Thyroid gland (tissue), 4 donors: ENCODE measurements around the gene SLC24A3. TPM values are rescaled to one million over a fixed set of nuclear protein-coding genes. Genes with fewer than 3 reads are reported as not detected.

Experiments
- DNase-seq, 2 donors: peaks; one replicate each; pipeline ENCODE4 v3.0.0-alpha.2; 2019
- H3K27ac ChIP-seq, 3 donors: fragments of 200-600 bp; sonication (generic); 1 replicate in 2 of 3; 2 replicates in 1 of 3; pipeline ENCODE4 v1.5.1; 2016 to 2019; ENCODE audit warnings: mild to moderate bottlenecking in 1 of 3, moderate library complexity in 1 of 3
- H3K27me3 ChIP-seq: fragments of 200-600 bp; sonication (generic); one replicate; pipeline ENCODE4 v1.5.1; 2019
- H3K36me3 ChIP-seq, 2 donors: fragments of 200-600 bp; sonication (generic); one replicate each; pipeline ENCODE4 v1.5.1; 2016 to 2019
- H3K4me1 ChIP-seq, 2 donors: fragments of 200-600 bp; sonication (generic); one replicate each; pipeline ENCODE4 v1.5.1; 2017 to 2019
- H3K4me3 ChIP-seq, 3 donors: fragments of 200-600 bp; sonication (generic); replicated peaks in 1 of 3; 1 replicate in 2 of 3; 2 replicates in 1 of 3; pipeline ENCODE4 v1.5.1; 2016; ENCODE audit warnings: mild to moderate bottlenecking in 1 of 3
- H3K9me3 ChIP-seq: fragments of 200-600 bp; sonication (generic); one replicate; pipeline ENCODE4 v1.5.1; 2017
- POLR2A ChIP-seq, 2 donors: fragments of 450-650 bp; IDR thresholded peaks; one replicate each; pipeline ENCODE4 v1.6.1; 2017; ENCODE audit warnings: antibody characterized with exemption in 2 of 2, mild to moderate bottlenecking in 2 of 2, moderate library complexity in 1 of 2
- WGBS, 2 donors: methylation state at CpG; one replicate each; pipeline ENCODE4 v1.1.5; 2017; 5-methylcytosine and 5-hydroxymethylcytosine counted together
- intact Hi-C: fragments of 100-400 bp; cut with DNase I; formaldehyde crosslinking; loops from one replicate; pipeline ENCODE4 v1.15.1; 2023
- total RNA-seq, 4 donors: library from RNA; depleted of rRNA; stranded (reverse); fragments of >200 nt; gene quantifications; one replicate each; pipeline ENCODE4 v1.2.3, GENCODE V29; 2016
- TF ChIP-seq, protein P1 (sequence below), 6 experiments: fragments of 200-600 bp in 3 of 6; fragments of 450-650 bp in 3 of 6; sonication (generic) in 3 of 6; IDR thresholded peaks; one replicate each; pipeline ENCODE4 v1.5.1; 2016 to 2019; ENCODE audit warnings: antibody characterized with exemption in 6 of 6, mild to moderate bottlenecking in 2 of 6, inconsistent platforms in 1 of 6, moderate library complexity in 1 of 6

The SLC24A3 gene
- total RNA-seq, 4 donors from 2014 or later, result 4.0 to 8.1 (median 6.3) TPM

DNA sequence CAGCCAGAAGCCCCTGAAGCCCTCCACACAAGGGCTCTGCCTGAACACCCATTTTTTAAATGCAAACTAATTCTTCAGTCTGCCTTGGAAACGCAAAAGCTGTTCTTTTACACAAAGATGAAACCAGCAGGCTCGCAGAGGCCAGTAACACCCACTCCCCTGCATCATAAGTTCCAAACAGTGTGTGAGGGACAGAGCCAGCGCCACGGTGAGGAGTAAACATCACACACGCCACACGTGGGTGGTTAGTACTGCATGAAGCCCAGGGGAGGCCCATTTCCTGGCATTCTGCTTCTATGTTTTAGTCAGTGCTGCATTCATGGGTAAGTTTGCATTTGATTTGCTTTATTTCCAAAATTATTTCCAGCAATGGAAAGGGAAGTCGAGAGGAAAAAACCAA lies 327.9 kb downstream of the SLC24A3 start:
- Histone ChIP-seq H3K27ac (no peak overlapping the region), H3K4me3 (no peak overlapping the region), H3K9me3 (no peaks in the 10 kb centered on the region), H3K4me1 (no peaks in the 10 kb centered on the region), H3K36me3 (no peaks in the 10 kb centered on the region), H3K27me3 (no peaks in the 10 kb centered on the region)
- intact Hi-C loops, result no loop called here
- TF ChIP-seq POLR2A (IDR thresholded peaks at IDR 0.05), result no peak
- TF ChIP-seq, protein P1, sequence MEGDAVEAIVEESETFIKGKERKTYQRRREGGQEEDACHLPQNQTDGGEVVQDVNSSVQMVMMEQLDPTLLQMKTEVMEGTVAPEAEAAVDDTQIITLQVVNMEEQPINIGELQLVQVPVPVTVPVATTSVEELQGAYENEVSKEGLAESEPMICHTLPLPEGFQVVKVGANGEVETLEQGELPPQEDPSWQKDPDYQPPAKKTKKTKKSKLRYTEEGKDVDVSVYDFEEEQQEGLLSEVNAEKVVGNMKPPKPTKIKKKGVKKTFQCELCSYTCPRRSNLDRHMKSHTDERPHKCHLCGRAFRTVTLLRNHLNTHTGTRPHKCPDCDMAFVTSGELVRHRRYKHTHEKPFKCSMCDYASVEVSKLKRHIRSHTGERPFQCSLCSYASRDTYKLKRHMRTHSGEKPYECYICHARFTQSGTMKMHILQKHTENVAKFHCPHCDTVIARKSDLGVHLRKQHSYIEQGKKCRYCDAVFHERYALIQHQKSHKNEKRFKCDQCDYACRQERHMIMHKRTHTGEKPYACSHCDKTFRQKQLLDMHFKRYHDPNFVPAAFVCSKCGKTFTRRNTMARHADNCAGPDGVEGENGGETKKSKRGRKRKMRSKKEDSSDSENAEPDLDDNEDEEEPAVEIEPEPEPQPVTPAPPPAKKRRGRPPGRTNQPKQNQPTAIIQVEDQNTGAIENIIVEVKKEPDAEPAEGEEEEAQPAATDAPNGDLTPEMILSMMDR (IDR thresholded peaks at IDR 0.05), result no peak
- 53 to 61% methylated on average over 7 of the region's 7 CpGs for WGBS, 2 donors
- DNase-seq, result no peak

DNA sequence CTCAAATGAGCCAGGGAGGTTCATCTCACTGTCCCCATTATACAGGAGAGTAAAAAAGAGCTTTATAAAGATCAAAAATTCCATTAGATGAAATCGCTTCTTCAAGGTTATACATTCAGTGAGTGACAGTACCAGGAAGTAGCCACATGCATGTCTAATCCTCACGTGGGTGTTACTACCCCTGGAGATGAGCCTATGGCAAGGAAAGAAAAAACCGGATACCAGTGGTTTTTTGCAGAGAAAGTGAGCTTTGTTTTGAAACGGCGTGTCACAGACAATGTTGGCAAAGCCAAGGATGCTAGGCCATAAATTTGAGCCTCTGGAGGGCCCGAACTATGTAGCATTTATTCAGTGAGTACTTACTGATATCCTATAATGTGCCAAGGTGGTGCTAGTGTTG lies 330.7 kb downstream of the SLC24A3 start:
- no peak overlapping the region for H3K27ac ChIP-seq
- H3K36me3 ChIP-seq, result no peaks in the 10 kb centered on the region
- 93 to 97% methylated on average over 6 of the region's 6 CpGs for WGBS, 2 donors
- no peak overlapping the region for H3K4me3 ChIP-seq
- DNase-seq, result no peak
- H3K4me1 ChIP-seq, result no peaks in the 10 kb centered on the region
- H3K27me3 ChIP-seq, result no peaks in the 10 kb centered on the region
- intact Hi-C loops, result no loop called here
- no peak for TF ChIP-seq POLR2A (IDR thresholded peaks at IDR 0.05)
- TF ChIP-seq, protein P1 (IDR thresholded peaks at IDR 0.05), result no peak
- H3K9me3 ChIP-seq, result no peaks in the 10 kb centered on the region

DNA sequence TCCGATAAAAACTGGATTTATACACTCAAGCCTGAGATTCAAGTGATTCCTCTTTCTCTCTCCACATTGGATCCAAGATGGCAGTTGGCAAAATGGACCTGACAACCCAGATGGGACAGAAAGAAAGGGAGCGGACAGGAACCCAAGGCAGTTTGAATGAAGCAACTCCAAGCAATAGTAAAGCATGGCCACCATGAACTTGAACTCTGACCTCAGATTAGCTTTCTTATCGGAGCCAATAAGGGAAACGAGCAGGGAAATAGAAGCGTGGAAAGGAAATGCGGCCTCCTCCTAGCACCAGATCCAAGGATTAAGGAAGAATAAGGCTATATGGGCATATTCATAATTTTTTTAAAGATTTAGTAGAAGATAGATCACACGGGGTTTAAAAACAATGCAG lies 332.2 kb downstream of the SLC24A3 start:
- WGBS, 2 donors, result 91 to 92% methylated on average over 7 of the region's 7 CpGs
- TF ChIP-seq, protein P1 (IDR thresholded peaks at IDR 0.05), result no peak
- TF ChIP-seq POLR2A (IDR thresholded peaks at IDR 0.05), result no peak

DNA sequence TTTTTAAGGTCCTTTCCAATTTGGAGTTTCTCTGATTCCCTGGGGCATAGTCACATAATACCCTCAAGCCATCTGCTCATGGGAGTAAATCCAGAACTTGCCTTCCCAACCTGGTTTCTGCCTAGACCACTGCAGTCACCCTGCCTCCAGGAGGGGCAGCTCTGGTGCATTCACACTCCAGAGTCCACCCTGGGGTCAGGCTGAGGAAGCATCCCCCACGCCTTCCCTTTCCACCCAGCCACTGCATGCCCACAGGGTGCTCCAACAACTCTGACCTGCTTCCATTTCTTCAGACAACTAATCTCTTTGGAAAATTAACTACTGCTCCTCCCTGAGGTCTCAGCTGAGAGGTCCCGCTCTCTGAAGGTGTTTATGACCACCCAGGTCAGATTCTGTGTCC lies 334.2 kb downstream of the SLC24A3 start:
- Histone ChIP-seq H3K4me3 (no peak overlapping the region), H3K27me3 (no peaks in the 10 kb centered on the region), H3K27ac (no peak overlapping the region), H3K4me1 (peaks cover 0 to 2% of the 10 kb centered on the region in 2 donors), H3K36me3 (no peaks in the 10 kb centered on the region), H3K9me3 (no peaks in the 10 kb centered on the region)
- no peak for TF ChIP-seq POLR2A (IDR thresholded peaks at IDR 0.05)
- TF ChIP-seq, protein P1 (IDR thresholded peaks at IDR 0.05), result no peak
- DNase-seq, result no peak
- WGBS, 2 donors, result 100% methylated on average over 2 of the region's 2 CpGs
- intact Hi-C loops, result no loop called here

More for the DNA sequence above, 332.2 kb downstream of the SLC24A3 start:
- H3K4me3 ChIP-seq, result no peak overlapping the region
- H3K9me3 ChIP-seq, result no peaks in the 10 kb centered on the region
- no peak for DNase-seq
- intact Hi-C loops, result no loop called here
- no peaks in the 10 kb centered on the region for H3K27me3 ChIP-seq
- H3K27ac ChIP-seq, result no peak overlapping the region
- H3K4me1 ChIP-seq, result no peaks in the 10 kb centered on the region
- H3K36me3 ChIP-seq, result no peaks in the 10 kb centered on the region

DNA sequence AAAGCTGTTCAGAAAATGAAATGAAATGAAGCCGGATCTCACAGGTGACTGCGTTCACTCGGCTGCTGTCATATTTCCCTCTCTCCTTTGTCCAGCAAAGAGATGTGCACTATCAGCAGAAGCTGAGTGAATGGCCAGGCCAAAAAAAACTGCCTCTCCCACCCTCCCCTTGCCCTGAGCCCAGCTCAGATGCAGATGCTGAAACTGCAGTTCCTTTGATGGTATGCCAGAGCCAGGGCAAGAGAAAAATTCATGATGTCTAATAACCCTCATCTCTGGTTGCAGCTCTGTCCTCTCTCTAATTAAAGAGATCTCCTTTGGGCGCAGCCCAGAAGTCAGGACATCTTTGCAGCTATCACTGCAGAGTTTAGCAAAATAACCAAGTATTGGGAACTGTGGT lies 335.1 kb downstream of the SLC24A3 start:
- H3K36me3 ChIP-seq, result no peaks in the 10 kb centered on the region
- no peaks in the 10 kb centered on the region for H3K27me3 ChIP-seq
- H3K4me1 ChIP-seq, result peaks cover 0 to 8% of the 10 kb centered on the region in 2 donors
- no peak overlapping the region for H3K4me3 ChIP-seq
- TF ChIP-seq, protein P1 (IDR thresholded peaks at IDR 0.05), result no peak
- TF ChIP-seq POLR2A (IDR thresholded peaks at IDR 0.05), result no peak
- intact Hi-C loops, result no loop called here
- no peak overlapping the region for H3K27ac ChIP-seq
- 65 to 71% methylated on average over 4 of the region's 4 CpGs for WGBS, 2 donors
- H3K9me3 ChIP-seq, result no peaks in the 10 kb centered on the region
- no peak for DNase-seq
